ENCODE results near the gene TLR7.

Gene TLR7

DNA sequence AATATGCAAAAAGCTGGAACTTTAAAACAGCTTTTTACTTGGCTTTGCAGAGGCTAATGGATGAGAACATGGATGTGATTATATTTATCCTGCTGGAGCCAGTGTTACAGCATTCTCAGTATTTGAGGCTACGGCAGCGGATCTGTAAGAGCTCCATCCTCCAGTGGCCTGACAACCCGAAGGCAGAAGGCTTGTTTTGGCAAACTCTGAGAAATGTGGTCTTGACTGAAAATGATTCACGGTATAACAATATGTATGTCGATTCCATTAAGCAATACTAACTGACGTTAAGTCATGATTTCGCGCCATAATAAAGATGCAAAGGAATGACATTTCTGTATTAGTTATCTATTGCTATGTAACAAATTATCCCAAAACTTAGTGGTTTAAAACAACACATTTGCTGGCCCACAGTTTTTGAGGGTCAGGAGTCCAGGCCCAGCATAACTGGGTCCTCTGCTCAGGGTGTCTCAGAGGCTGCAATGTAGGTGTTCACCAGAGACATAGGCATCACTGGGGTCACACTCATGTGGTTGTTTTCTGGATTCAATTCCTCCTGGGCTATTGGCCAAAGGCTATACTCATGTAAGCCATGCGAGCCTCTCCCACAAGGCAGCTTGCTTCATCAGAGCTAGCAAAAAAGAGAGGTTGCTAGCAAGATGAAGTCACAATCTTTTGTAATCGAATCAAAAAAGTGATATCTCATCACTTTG lies 55.2 kb downstream of the TLR7 start:
- FAIRE-seq (no peak), DNase-seq (ENCODE audit: extremely low spot score, insufficient read length, low read depth) (no peak)

DNA sequence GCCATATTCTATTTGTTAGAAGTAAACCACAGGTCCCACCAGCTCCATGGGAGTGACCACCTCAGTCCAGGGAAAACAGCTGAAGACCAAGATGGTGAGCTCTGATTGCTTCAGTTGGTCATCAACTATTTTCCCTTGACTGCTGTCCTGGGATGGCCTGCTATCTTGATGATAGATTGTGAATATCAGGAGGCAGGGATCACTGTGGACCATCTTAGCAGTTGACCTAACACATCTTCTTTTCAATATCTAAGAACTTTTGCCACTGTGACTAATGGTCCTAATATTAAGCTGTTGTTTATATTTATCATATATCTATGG lies 55.7 kb downstream of the TLR7 start:
- FAIRE-seq = no peak
- DNase-seq (ENCODE audit: extremely low spot score, insufficient read length, low read depth) = no peak

DNA sequence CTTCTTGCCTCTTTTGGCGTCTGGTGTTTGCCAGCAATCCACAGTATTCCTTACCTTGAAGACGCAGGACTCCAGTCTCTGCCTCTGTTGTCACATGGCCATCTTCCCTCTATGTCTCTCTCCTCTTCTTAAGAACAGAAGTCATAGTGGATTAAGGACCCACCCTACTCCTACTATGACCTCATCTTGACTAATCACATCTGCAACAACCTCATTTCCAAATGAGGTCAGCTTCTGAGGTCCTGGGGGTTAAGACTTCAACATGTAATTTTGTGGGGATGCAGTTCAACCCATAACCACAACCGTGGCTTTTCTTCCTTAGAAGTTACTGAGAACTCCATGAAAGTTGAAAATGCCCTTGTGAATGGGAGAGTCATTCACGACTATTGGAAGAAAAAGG lies 62.8 kb downstream of the TLR7 start:
- FAIRE-seq = no peak

DNA sequence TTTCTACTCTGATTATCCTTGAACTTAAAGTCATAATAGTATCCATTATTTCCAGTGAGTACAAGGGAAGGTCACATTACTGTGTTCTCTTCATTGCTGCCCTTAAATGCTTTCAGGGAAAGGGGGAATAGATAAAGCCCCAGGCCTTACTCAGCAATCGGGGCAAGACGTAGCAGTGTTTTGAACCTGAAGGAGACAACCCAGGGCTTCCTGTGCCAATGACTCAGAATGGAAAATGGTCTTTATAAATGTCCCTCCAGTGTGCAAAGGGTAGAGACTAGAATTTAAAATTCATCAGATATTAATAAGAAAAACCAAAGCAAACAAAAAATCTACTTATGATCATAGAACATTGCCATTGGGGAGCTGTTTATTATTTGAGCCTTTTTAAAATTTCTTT lies 63.3 kb downstream of the TLR7 start:
- DNase-seq (ENCODE audit: extremely low spot score, insufficient read length, low read depth) = no peak
- no peak for FAIRE-seq

More for the DNA sequence above, 62.8 kb downstream of the TLR7 start:
- no peak for DNase-seq (ENCODE audit: extremely low spot score, insufficient read length, low read depth)

DNA sequence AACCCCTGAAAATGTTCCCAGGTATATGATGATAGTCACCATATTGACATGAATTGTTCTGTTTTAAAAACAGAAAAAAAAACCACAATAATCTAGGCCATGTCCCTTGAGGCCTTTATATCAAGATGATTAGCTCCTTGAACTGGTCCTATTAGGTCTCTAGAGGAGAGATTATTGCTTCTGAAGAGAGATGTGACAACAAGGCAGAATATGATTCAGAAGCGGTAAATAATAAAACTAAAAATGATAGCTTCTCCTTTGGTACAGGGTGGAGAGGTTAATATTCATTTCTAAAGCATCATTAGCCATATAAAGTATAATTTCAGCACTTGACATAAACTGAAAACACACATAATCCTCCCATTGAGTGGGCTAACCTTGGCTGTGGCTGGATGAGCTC lies 65.4 kb downstream of the TLR7 start:
- no peak for DNase-seq (ENCODE audit: extremely low spot score, insufficient read length, low read depth)
- no peak for FAIRE-seq

DNA sequence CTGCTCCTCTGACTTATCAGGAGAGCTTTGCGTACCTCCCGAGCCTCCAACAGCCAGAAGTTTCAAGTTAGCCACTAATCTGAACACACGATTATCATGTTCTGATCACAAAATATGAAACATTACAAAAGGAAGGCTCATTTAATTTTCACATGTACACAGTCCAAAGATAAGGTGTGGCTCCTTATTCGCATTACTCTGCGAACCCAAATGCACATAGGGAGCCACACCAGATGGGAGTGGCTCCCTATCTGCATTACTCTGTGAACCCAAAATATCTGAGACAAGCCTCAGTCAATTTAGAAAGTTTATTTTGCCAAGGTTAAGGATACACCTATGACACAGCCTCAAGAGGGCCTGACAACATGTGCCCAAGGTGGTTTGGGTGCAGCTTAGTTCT lies 68.0 kb downstream of the TLR7 start:
- DNase-seq (ENCODE audit: extremely low spot score, insufficient read length, low read depth) (no peak), FAIRE-seq (no peak)

- FAIRE-seq (no peak), DNase-seq (ENCODE audit: extremely low spot score, insufficient read length, low read depth) (no peak)
Observed at GRCh38 chrX:12936947-12937346, 70.1 kb downstream of the TLR7 start.
